Uterus (tissue), 4 donors: Measurements from ENCODE around the gene TBC1D16. TPM values are rescaled to one million over a fixed set of nuclear protein-coding genes. Genes with fewer than 3 reads are reported as not detected.
"Not testable (repeated sequence)": the region's sequence is repeated elsewhere in the genome, so short reads cannot be mapped to it uniquely, and the experiment has no call there.

ENCODE experiments used
- DNase-seq, 2 donors: peaks; one replicate each; pipeline ENCODE4 v3.0.0-alpha.2; 2019 to 2020
- H3K27ac ChIP-seq, 2 donors: fragments of 200-600 bp; sonication (generic); 1 replicate in 1 of 2; 2 replicates in 1 of 2; pipeline ENCODE4 v1.5.1; 2016 to 2018
- H3K27me3 ChIP-seq, 2 donors: fragments of 200-600 bp; sonication (generic); one replicate each; pipeline ENCODE4 v1.5.1; 2018 to 2019; ENCODE audit warnings: control low read depth in 1 of 2
- H3K36me3 ChIP-seq, 2 donors: fragments of 200-600 bp; sonication (generic); one replicate each; pipeline ENCODE4 v1.5.1; 2019; ENCODE audit warnings: control low read depth in 1 of 2
- H3K4me1 ChIP-seq, 2 donors: fragments of 200-600 bp; sonication (generic); one replicate each; pipeline ENCODE4 v1.5.1; 2018 to 2019; ENCODE audit warnings: control low read depth in 1 of 2
- H3K4me3 ChIP-seq, 2 donors: fragments of 200-600 bp; sonication (generic); 1 replicate in 1 of 2; 2 replicates in 1 of 2; pipeline ENCODE4 v1.5.1; 2018 to 2019; ENCODE audit warnings: mild to moderate bottlenecking in 1 of 2
- H3K9me3 ChIP-seq, 2 donors: fragments of 200-600 bp; sonication (generic); one replicate each; pipeline ENCODE4 v1.5.1; 2019; ENCODE audit warnings: control low read depth in 1 of 2
- CTCF ChIP-seq, 4 experiments: fragments of 200-600 bp in 2 of 4; fragments of 450-650 bp in 2 of 4; sonication (generic) in 2 of 4; IDR thresholded peaks; one replicate each; pipeline ENCODE4 v1.5.1; 2016 to 2019; ENCODE audit warnings: antibody characterized with exemption in 4 of 4, mild to moderate bottlenecking in 2 of 4, moderate library complexity in 1 of 4
- POLR2A ChIP-seq, 2 donors: fragments of 450-650 bp; IDR thresholded peaks; one replicate each; pipeline ENCODE4 v1.6.1; 2016; ENCODE audit warnings: antibody characterized with exemption in 2 of 2, mild to moderate bottlenecking in 1 of 2, moderate library complexity in 1 of 2
- intact Hi-C: fragments of 100-400 bp; cut with DNase I; formaldehyde crosslinking; loops from one replicate; pipeline ENCODE4 v1.15.1; 2023; ENCODE audit warnings: low total_unique reads
- total RNA-seq, 4 donors: library from RNA; depleted of rRNA in 3 of 4; stranded (reverse); fragments of >200 nt in 3 of 4; gene quantifications; one replicate each; pipeline versions ENCODE4 v1.1.0 to v1.2.4, GENCODE V29; 2014 to 2023
- donor health status: DM: yes; HTN: yes; CAD: no.

TBC1D16 gene
- total RNA-seq, 4 donors from 2014 or later: 3.8 to 58.2 (median 18.3) TPM

GRCh38 chr17:79966681-79967080 is 69.0 kb downstream of the TBC1D16 start:
- Histone ChIP-seq H3K4me1 (no peaks in the 10 kb centered on the region), H3K4me3 (no peak overlapping the region), H3K9me3 (no peaks in the 10 kb centered on the region), H3K36me3 (no peaks in the 10 kb centered on the region), H3K27ac (no peak overlapping the region), H3K27me3 (no peaks in the 10 kb centered on the region)
- TF ChIP-seq POLR2A (IDR thresholded peaks at IDR 0.05) (no peak), CTCF (IDR thresholded peaks at IDR 0.05) (no peak)
- DNase-seq: no peak
- intact Hi-C loops: no loop called here

DNA sequence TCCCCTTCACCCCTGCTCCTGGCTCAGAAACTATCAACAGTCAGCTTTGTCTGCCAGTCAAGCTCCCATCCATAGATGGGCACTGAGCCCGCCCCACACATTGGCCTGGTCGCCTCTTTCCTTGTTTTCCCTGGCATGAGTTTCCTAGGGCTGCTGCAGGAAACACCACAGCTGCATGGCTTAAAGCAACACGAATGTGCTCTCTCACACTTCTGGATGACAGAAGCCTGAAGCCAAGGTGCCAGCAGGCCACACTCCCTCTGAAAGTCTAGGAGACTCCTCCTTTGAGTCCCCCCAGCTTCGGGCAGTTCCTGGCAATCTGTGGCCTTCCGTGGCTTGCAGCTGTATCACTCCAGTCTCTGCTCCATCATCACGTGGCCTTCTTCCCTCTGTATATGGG is 69.9 kb downstream of the TBC1D16 start:
- no peak overlapping the region for H3K4me3 ChIP-seq
- intact Hi-C loops: no loop called here
- H3K36me3 ChIP-seq: no peaks in the 10 kb centered on the region
- H3K9me3 ChIP-seq: no peaks in the 10 kb centered on the region
- peak in 1 of 2 donors; percentile 8 for DNase-seq
- H3K27me3 ChIP-seq: no peaks in the 10 kb centered on the region
- H3K27ac ChIP-seq: no peak overlapping the region
- TF ChIP-seq POLR2A (IDR thresholded peaks at IDR 0.05): no peak
- no peak for TF ChIP-seq CTCF (IDR thresholded peaks at IDR 0.05)
- no peaks in the 10 kb centered on the region for H3K4me1 ChIP-seq

GRCh38 chr17:79962467-79962866 is 73.2 kb downstream of the TBC1D16 start:
- H3K9me3 ChIP-seq, H3K4me1 ChIP-seq, H3K27me3 ChIP-seq, H3K4me3 ChIP-seq, H3K27ac ChIP-seq, intact Hi-C loops, H3K36me3 ChIP-seq: not testable (repeated sequence)
- DNase-seq: peak in 1 of 2 donors; percentile 1

DNA sequence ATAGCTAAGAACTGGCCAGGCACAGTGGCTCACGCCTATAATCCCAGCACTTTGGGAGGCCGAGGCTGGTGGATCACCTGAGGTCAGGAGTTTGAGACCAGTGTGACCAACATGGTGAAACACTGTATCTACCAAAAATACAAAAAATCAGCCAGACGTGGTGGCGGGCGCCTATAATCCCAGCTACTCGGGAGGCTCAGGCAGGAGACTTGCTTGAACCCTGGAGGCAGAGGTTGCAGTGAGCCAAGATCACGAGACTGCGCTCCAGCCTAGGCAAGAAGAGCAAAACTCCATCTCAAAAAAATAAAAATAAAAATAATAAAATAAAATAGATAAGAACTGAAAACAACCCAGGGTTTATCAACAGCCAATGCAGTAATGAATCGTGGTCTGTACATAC is 74.1 kb downstream of the TBC1D16 start:
- H3K36me3 ChIP-seq, H3K27me3 ChIP-seq, H3K4me1 ChIP-seq, H3K4me3 ChIP-seq, H3K9me3 ChIP-seq, H3K27ac ChIP-seq, intact Hi-C loops: not testable (repeated sequence)
- peak in 1 of 2 donors; percentile 3 for DNase-seq

DNA sequence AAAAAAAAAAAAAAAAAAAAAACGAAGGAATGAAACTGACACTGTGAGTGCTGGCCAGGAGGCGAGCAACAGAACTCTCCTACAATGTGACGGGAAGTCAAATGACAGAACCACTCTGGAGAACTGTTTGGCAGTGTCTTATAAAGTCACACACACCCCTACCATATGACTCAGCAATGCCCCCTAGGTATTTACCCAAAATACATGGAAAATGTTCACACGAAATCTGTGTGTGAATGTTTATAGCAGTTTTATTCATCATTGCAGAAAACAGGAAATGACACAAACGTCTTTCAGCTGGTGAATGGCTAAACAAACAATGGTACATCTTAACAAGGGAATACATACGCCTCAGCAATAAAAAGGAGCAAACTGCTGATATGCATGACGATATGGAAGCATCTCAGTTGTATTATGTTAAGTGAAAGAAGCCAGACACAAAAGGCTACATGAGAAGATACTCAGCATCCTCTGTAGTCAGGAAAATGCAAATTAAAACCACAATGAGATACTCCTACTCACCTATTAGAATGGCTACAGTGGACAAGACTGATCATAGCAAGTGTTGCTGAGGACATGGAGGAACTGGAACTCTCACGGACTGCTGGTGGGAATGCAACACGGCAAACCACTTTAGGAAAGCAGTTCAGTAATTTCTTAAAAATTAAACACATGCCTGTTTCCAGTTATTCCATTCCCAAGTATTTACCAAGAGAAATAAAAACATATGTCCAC is 74.7 kb downstream of the TBC1D16 start:
- H3K27me3 ChIP-seq: no peaks in the 10 kb centered on the region
- no peak for TF ChIP-seq POLR2A (IDR thresholded peaks at IDR 0.05)
- no peak for TF ChIP-seq CTCF (IDR thresholded peaks at IDR 0.05)
- no peaks in the 10 kb centered on the region for H3K36me3 ChIP-seq
- no peaks in the 10 kb centered on the region for H3K4me1 ChIP-seq
- intact Hi-C loops: no loop called here
- H3K27ac ChIP-seq: no peak overlapping the region
- DNase-seq: no peak
- no peaks in the 10 kb centered on the region for H3K9me3 ChIP-seq
- no peak overlapping the region for H3K4me3 ChIP-seq

DNA sequence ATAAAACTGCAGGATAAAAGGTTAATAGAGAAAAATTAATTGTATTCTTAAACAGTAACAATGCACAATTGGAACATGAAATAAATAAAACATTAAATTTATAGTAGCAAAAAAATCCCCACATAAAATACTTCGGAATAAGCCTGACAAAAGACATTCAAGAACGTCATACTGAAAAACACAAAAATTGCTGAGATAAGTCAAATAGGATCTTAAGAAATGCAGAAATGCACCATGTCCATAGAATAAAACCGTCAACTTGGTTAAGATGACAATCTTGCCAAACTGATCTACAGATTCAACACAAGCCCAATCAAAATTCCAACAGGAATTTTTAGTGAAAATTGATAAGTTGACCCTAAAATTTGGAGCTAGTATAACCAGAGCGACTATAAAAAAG is 76.6 kb downstream of the TBC1D16 start:
- no peaks in the 10 kb centered on the region for H3K9me3 ChIP-seq
- H3K36me3 ChIP-seq: no peaks in the 10 kb centered on the region
- no peak for TF ChIP-seq CTCF (IDR thresholded peaks at IDR 0.05)
- TF ChIP-seq POLR2A (IDR thresholded peaks at IDR 0.05): no peak
- no peak overlapping the region for H3K4me3 ChIP-seq
- no peak overlapping the region for H3K27ac ChIP-seq
- DNase-seq: no peak
- no peaks in the 10 kb centered on the region for H3K27me3 ChIP-seq
- intact Hi-C loops: no loop called here
- H3K4me1 ChIP-seq: no peaks in the 10 kb centered on the region
